ENCODE measurements around the gene C1QTNF2.

C1QTNF2 gene
- 0 reads per million in 3 donors for total RNA-seq

GRCh38 chr5:160369990-160370712 is at the start of gene C1QTNF2:
TSS of gene C1QTNF2 (minus strand) at chr5:160370626. CDS start at chr5:160355011, 15,615 bp downstream.
- peaks cover 17% of the 10 kb centered on the region for H3K27me3 ChIP-seq (replicated peaks; ENCODE audit: control insufficient read depth, insufficient read depth, low read length, poor library complexity, severe bottlenecking)
- peaks cover 4% of the 10 kb centered on the region for H3K4me1 ChIP-seq (ENCODE audit: control insufficient read depth, insufficient read depth, low read length, poor library complexity, severe bottlenecking)
- DNase-seq, result no peak
- H3K4me3 ChIP-seq (ENCODE audit: insufficient read depth, low read depth, low read length, poor library complexity, severe bottlenecking), result peak within 1 kb of the TSS; percentile 12
- H3K36me3 ChIP-seq (ENCODE audit: control insufficient read depth, insufficient read depth, low read length), result no peaks in the 10 kb centered on the region
- H3K27ac ChIP-seq (ENCODE audit: insufficient read depth, low read length, poor library complexity, severe bottlenecking), result no peak within 1 kb of the TSS
- H3K9me3 ChIP-seq (ENCODE audit: control insufficient read depth, low read length), result no peaks in the 10 kb centered on the region

GRCh38 chr5:160420331-160420610 is 49.8 kb upstream of the C1QTNF2 start:
- H3K27ac ChIP-seq (ENCODE audit: insufficient read depth, low read length, poor library complexity, severe bottlenecking), result no peak overlapping the region

GRCh38 chr5:160419458-160420330 is 49.3 kb upstream of the C1QTNF2 start:
- Histone ChIP-seq H3K4me3 (ENCODE audit: insufficient read depth, low read depth, low read length, poor library complexity, severe bottlenecking) (peak overlapping the region; percentile 90), H3K9me3 (ENCODE audit: control insufficient read depth, low read length) (no peaks in the 10 kb centered on the region), H3K27ac (ENCODE audit: insufficient read depth, low read length, poor library complexity, severe bottlenecking) (peak overlapping the region; percentile 86), H3K27me3 (replicated peaks; ENCODE audit: control insufficient read depth, insufficient read depth, low read length, poor library complexity, severe bottlenecking) (no peaks in the 10 kb centered on the region), H3K4me1 (ENCODE audit: control insufficient read depth, insufficient read depth, low read length, poor library complexity, severe bottlenecking) (peaks cover 22% of the 10 kb centered on the region), H3K36me3 (ENCODE audit: control insufficient read depth, insufficient read depth, low read length) (no peaks in the 10 kb centered on the region)
- no peak for DNase-seq

More at GRCh38 chr5:160420331-160420610, 49.8 kb upstream of the C1QTNF2 start:
- Histone ChIP-seq H3K36me3 (ENCODE audit: control insufficient read depth, insufficient read depth, low read length) (no peaks in the 10 kb centered on the region), H3K9me3 (ENCODE audit: control insufficient read depth, low read length) (no peaks in the 10 kb centered on the region), H3K27me3 (replicated peaks; ENCODE audit: control insufficient read depth, insufficient read depth, low read length, poor library complexity, severe bottlenecking) (no peaks in the 10 kb centered on the region), H3K4me1 (ENCODE audit: control insufficient read depth, insufficient read depth, low read length, poor library complexity, severe bottlenecking) (peaks cover 24% of the 10 kb centered on the region), H3K4me3 (ENCODE audit: insufficient read depth, low read depth, low read length, poor library complexity, severe bottlenecking) (no peak overlapping the region)
- no peak for DNase-seq

GRCh38 chr5:160418561-160419457 is 48.4 kb upstream of the C1QTNF2 start, which contains the start of gene SLU7:
TSS of gene SLU7 (minus strand) at chr5:160419081. CDS start at chr5:160415294, 3,787 bp downstream.
- Histone ChIP-seq H3K9me3 (ENCODE audit: control insufficient read depth, low read length) (no peaks in the 10 kb centered on the region), H3K27ac (ENCODE audit: insufficient read depth, low read length, poor library complexity, severe bottlenecking) (peak within 1 kb of the TSS; percentile 86), H3K4me1 (ENCODE audit: control insufficient read depth, insufficient read depth, low read length, poor library complexity, severe bottlenecking) (peaks cover 19% of the 10 kb centered on the region), H3K27me3 (replicated peaks; ENCODE audit: control insufficient read depth, insufficient read depth, low read length, poor library complexity, severe bottlenecking) (no peaks in the 10 kb centered on the region), H3K4me3 (ENCODE audit: insufficient read depth, low read depth, low read length, poor library complexity, severe bottlenecking) (peak within 1 kb of the TSS; percentile 90), H3K36me3 (ENCODE audit: control insufficient read depth, insufficient read depth, low read length) (no peaks in the 10 kb centered on the region)
- DNase-seq, result peak; percentile 86 to 90 (median 86)

GRCh38 chr5:160399402-160400353 is 29.3 kb upstream of the C1QTNF2 start, which contains the start of gene FAM200C:
TSS of gene FAM200C (minus strand) at chr5:160400054. CDS start at chr5:160395490, 4,564 bp downstream.
- H3K36me3 ChIP-seq (ENCODE audit: control insufficient read depth, insufficient read depth, low read length), result peaks cover 22% of the 10 kb centered on the region
- peak; percentile 48 to 63 (median 50) for DNase-seq
- H3K4me3 ChIP-seq (ENCODE audit: insufficient read depth, low read depth, low read length, poor library complexity, severe bottlenecking), result peak within 1 kb of the TSS; percentile 76
- no peaks in the 10 kb centered on the region for H3K9me3 ChIP-seq (ENCODE audit: control insufficient read depth, low read length)
- no peaks in the 10 kb centered on the region for H3K27me3 ChIP-seq (replicated peaks; ENCODE audit: control insufficient read depth, insufficient read depth, low read length, poor library complexity, severe bottlenecking)
- H3K27ac ChIP-seq (ENCODE audit: insufficient read depth, low read length, poor library complexity, severe bottlenecking), result peak within 1 kb of the TSS; percentile 40
- no peaks in the 10 kb centered on the region for H3K4me1 ChIP-seq (ENCODE audit: control insufficient read depth, insufficient read depth, low read length, poor library complexity, severe bottlenecking)

- Histone ChIP-seq H3K27me3 (replicated peaks; ENCODE audit: control insufficient read depth, insufficient read depth, low read length, poor library complexity, severe bottlenecking) (no peaks in the 10 kb centered on the region), H3K9me3 (ENCODE audit: control insufficient read depth, low read length) (no peaks in the 10 kb centered on the region), H3K27ac (ENCODE audit: insufficient read depth, low read length, poor library complexity, severe bottlenecking) (no peak overlapping the region), H3K4me3 (ENCODE audit: insufficient read depth, low read depth, low read length, poor library complexity, severe bottlenecking) (no peak overlapping the region), H3K36me3 (ENCODE audit: control insufficient read depth, insufficient read depth, low read length) (peaks cover 13% of the 10 kb centered on the region), H3K4me1 (ENCODE audit: control insufficient read depth, insufficient read depth, low read length, poor library complexity, severe bottlenecking) (no peaks in the 10 kb centered on the region)
- DNase-seq, result no peak
Observed at GRCh38 chr5:160398806-160399205, 28.4 kb upstream of the C1QTNF2 start.

GRCh38 chr5:160397492-160397891 is 27.1 kb upstream of the C1QTNF2 start:
- Histone ChIP-seq H3K9me3 (ENCODE audit: control insufficient read depth, low read length) (no peaks in the 10 kb centered on the region), H3K4me1 (ENCODE audit: control insufficient read depth, insufficient read depth, low read length, poor library complexity, severe bottlenecking) (no peaks in the 10 kb centered on the region), H3K27ac (ENCODE audit: insufficient read depth, low read length, poor library complexity, severe bottlenecking) (no peak overlapping the region), H3K27me3 (replicated peaks; ENCODE audit: control insufficient read depth, insufficient read depth, low read length, poor library complexity, severe bottlenecking) (no peaks in the 10 kb centered on the region), H3K36me3 (ENCODE audit: control insufficient read depth, insufficient read depth, low read length) (peaks cover 4% of the 10 kb centered on the region), H3K4me3 (ENCODE audit: insufficient read depth, low read depth, low read length, poor library complexity, severe bottlenecking) (no peak overlapping the region)
- no peak for DNase-seq

GRCh38 chr5:160395111-160395510 is 24.7 kb upstream of the C1QTNF2 start:
- H3K4me3 ChIP-seq (ENCODE audit: insufficient read depth, low read depth, low read length, poor library complexity, severe bottlenecking), result no peak overlapping the region
- no peaks in the 10 kb centered on the region for H3K27me3 ChIP-seq (replicated peaks; ENCODE audit: control insufficient read depth, insufficient read depth, low read length, poor library complexity, severe bottlenecking)
- no peaks in the 10 kb centered on the region for H3K9me3 ChIP-seq (ENCODE audit: control insufficient read depth, low read length)
- no peak for DNase-seq
- no peaks in the 10 kb centered on the region for H3K36me3 ChIP-seq (ENCODE audit: control insufficient read depth, insufficient read depth, low read length)
- no peaks in the 10 kb centered on the region for H3K4me1 ChIP-seq (ENCODE audit: control insufficient read depth, insufficient read depth, low read length, poor library complexity, severe bottlenecking)
- no peak overlapping the region for H3K27ac ChIP-seq (ENCODE audit: insufficient read depth, low read length, poor library complexity, severe bottlenecking)

All from effector memory CD4-positive, alpha-beta T cell (primary cell).